IPS-NIHi7 (cell line): ENCODE results near the gene MLLT10.

Experiments
- DNase-seq: peaks from one replicate; pipeline ENCODE4 v3.0.0; 2012; ENCODE audit warnings: mixed read lengths; ENCODE audit errors: extremely low spot score

The MLLT10 gene

GRCh38 chr10:21732067-21732772, 198.2 kb downstream of the MLLT10 start:
- DNase-seq, result peak; percentile 91

- no peak for DNase-seq
Measured at GRCh38 chr10:21733710-21734109, 199.7 kb downstream of the MLLT10 start.

GRCh38 chr10:21737106-21737505, 203.1 kb downstream of the MLLT10 start:
- DNase-seq, result no peak

GRCh38 chr10:21740989-21741388, 207.0 kb downstream of the MLLT10 start:
- no peak for DNase-seq

GRCh38 chr10:21742740-21743412, 208.8 kb downstream of the MLLT10 start:
- DNase-seq, result no peak

GRCh38 chr10:21744223-21744622, 210.2 kb downstream of the MLLT10 start:
- DNase-seq, result no peak

GRCh38 chr10:21746118-21746517, 212.1 kb downstream of the MLLT10 start:
- no peak for DNase-seq

- no peak for DNase-seq
Measured at GRCh38 chr10:21747809-21748208, 213.8 kb downstream of the MLLT10 start.

GRCh38 chr10:21749788-21750187, 215.8 kb downstream of the MLLT10 start:
- DNase-seq, result no peak

GRCh38 chr10:21750424-21750823, 216.4 kb downstream of the MLLT10 start:
- no peak for DNase-seq

GRCh38 chr10:21751341-21752310, 217.6 kb downstream of the MLLT10 start:
- peak; percentile 56 for DNase-seq

GRCh38 chr10:21753497-21754270, 219.7 kb downstream of the MLLT10 start:
- no peak for DNase-seq

GRCh38 chr10:21754410-21755011, 220.5 kb downstream of the MLLT10 start:
- DNase-seq, result no peak

- DNase-seq, result no peak
Measured at GRCh38 chr10:21756707-21757106, 222.7 kb downstream of the MLLT10 start.

GRCh38 chr10:21757185-21757901, 223.3 kb downstream of the MLLT10 start:
- DNase-seq, result peak; percentile 49

GRCh38 chr10:21758239-21758638, 224.2 kb downstream of the MLLT10 start:
- peak; percentile 54 for DNase-seq

GRCh38 chr10:21758696-21759095, 224.7 kb downstream of the MLLT10 start:
- DNase-seq, result no peak

GRCh38 chr10:21759232-21759631, 225.2 kb downstream of the MLLT10 start:
- DNase-seq, result no peak

GRCh38 chr10:21760332-21760731, 226.3 kb downstream of the MLLT10 start:
- DNase-seq, result no peak

- no peak for DNase-seq
Measured at GRCh38 chr10:21764466-21765189, 230.6 kb downstream of the MLLT10 start.
